HPDE6-E6E7 (cell line): ENCODE data around the gene PKD1L1.
"Not testable (repeated sequence)": the region's sequence is repeated elsewhere in the genome, so short reads cannot be mapped to it uniquely, and the experiment has no call there.

Source experiments
- DNase-seq: peaks from one replicate; pipeline ENCODE4 v3.0.0; 2011; ENCODE audit warnings: missing footprints; ENCODE audit errors: extremely low spot score

The PKD1L1 gene, protein sequence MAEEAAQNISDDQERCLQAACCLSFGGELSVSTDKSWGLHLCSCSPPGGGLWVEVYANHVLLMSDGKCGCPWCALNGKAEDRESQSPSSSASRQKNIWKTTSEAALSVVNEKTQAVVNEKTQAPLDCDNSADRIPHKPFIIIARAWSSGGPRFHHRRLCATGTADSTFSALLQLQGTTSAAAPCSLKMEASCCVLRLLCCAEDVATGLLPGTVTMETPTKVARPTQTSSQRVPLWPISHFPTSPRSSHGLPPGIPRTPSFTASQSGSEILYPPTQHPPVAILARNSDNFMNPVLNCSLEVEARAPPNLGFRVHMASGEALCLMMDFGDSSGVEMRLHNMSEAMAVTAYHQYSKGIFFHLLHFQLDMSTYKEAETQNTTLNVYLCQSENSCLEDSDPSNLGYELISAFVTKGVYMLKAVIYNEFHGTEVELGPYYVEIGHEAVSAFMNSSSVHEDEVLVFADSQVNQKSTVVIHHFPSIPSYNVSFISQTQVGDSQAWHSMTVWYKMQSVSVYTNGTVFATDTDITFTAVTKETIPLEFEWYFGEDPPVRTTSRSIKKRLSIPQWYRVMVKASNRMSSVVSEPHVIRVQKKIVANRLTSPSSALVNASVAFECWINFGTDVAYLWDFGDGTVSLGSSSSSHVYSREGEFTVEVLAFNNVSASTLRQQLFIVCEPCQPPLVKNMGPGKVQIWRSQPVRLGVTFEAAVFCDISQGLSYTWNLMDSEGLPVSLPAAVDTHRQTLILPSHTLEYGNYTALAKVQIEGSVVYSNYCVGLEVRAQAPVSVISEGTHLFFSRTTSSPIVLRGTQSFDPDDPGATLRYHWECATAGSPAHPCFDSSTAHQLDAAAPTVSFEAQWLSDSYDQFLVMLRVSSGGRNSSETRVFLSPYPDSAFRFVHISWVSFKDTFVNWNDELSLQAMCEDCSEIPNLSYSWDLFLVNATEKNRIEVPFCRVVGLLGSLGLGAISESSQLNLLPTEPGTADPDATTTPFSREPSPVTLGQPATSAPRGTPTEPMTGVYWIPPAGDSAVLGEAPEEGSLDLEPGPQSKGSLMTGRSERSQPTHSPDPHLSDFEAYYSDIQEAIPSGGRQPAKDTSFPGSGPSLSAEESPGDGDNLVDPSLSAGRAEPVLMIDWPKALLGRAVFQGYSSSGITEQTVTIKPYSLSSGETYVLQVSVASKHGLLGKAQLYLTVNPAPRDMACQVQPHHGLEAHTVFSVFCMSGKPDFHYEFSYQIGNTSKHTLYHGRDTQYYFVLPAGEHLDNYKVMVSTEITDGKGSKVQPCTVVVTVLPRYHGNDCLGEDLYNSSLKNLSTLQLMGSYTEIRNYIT (N-terminal part only)

DNA sequence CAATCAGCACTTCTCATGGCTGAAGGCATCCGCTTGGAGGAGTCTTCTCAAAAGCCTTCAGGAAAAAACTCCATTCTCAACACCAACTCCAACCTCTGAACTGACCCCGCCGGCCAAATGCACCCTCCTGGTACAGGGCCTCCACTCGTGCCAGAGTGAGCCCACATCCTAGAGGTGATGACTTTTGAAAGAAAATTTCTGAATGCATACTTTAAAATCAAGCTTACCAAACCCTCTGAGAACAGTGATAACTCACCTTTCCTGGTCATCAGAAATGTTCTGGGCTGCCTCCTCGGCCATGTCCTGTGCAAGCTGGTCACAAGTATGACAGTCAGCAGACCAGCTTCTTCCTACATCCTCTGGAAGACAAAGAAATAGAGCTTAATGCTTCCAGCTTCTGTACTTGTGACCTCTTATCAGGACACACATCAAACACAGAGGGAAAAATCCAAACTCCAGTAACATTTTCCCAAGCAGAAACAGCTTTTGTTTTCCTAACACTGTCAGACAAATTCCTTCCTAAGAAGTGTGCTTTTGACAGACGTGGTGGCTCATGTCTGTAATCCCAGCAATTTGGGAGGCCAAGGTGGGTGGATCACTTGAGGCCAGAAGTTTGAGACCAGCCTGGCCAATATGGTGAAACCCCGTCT is at the start of gene PKD1L1:
Gene PKD1L1 (minus strand): TSS at position 326 of the 650 bp plus-strand sequence. CDS start 26 bp downstream, at position 300.
- no peak for DNase-seq

DNA sequence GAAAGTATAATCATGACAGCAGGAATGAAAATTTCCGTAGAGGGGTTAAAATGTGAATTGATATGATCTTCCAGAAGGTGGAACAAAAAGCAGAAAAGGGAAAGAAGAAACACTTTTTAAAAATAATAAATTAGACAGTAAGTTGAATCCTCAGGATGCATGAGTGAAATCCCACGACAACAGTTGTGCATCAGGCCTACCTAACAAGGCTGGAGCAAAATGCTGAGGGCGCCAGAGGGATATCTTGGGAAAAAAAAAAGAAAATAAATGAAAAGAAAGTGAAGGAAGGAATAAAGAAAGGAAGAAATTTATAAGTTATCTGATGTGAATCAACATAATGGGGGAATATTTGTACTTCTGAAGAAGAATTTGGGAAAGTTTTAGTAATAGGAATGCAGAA is 44.2 kb upstream of the PKD1L1 start:
- no peak for DNase-seq

DNA sequence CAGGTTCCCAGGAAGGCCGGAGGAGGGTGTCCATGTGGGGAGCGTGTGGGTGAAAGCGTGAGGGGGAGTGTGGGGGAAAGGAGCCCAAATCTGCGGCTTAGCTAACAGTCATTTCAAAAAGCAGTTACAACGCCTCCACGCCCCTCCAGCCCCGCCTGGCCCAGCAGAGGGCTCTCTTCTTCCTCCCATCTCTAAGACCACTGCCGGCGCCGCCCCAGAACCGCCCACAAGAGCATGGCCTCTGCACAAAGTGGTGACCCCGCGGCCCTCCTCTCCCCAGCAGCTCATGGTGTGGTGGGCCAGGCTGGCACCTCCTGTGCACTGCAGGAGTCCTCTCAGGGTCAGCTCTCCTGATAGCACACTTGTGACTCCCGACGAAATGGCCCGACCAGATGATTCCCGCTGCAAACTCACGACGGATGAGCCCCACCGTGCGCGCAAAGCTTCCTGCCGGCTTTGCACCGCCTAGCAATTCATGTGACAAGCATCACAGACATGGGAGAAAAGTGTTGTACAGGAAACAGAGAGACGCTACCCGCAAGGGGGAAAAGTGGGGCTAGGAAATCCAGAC is 43.6 kb upstream of the PKD1L1 start:
- DNase-seq, result peak; percentile 73

DNA sequence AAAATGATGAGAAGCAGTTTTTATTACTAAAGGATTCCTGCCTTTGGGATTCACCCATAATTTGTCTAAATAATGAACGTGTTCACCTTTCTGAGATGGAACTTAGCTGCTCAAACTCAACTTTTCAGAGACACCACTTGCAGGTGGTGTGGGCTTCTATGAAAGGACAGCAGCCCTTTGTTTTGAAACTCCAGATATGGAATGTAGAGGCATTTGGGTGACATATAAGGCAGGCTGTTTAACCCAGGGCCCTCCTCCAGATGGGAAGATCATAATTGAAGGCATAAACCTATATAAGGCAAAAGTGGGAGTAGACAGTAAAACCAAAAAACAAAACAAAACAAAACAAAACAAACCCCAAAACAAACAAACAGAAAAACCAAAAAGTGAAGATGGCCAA is 43.0 kb upstream of the PKD1L1 start:
- DNase-seq, result no peak

DNA sequence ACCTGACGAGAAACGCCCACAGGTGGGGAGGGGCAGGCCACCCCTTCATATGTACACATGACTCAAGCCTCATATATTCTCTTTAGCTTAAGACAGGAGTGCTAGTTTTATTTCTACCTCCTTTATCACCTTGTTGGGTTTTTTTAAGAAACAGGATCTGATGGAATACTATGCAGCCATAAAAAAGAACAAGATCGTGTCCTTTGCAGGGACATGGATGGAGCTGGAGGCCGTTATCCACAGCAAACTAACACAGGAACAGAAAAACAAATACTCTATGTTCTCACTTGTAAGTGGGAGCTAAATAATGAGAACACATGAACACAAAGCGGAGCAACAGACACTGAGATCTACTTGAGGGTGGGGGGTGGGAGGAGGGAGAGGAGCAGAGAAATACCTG is 42.3 kb upstream of the PKD1L1 start:
- no peak for DNase-seq

DNA sequence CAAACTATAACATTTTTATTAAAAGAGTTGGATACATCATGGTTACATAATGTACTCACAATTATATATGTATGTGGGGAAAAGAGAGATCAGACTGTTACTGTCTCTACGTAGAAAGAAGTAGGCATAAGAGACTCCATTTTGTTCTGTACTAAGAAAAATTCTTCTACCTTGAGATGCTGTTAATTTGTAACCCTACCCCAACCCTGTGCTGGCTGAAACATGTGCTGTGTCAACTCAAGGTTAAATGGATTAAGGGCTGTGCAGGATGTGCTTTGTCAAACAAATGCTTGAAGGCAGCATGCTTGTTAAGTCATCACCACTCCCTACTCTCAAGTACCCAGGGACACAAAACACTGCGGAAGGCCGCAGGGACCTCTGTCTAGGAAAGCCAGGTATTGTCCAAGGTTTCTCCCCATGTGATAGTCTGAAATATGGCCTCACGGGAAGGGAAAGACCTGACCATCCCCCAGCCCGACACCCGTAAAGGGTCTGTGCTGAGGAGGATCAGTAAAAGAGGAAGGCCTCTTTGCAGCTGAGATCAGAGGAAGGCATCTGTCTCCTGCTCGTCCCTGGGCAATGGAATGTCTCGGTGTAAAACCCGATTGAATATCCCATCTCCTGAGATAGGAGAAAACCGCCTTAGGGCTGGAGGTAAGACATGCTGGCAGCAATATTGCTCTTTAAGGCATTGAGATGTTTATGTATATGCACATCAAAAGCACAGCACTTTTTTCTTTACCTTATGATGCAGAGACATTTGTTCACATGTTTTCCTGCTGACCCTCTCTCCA is 41.5 kb upstream of the PKD1L1 start:
- DNase-seq, result not testable (repeated sequence)

DNA sequence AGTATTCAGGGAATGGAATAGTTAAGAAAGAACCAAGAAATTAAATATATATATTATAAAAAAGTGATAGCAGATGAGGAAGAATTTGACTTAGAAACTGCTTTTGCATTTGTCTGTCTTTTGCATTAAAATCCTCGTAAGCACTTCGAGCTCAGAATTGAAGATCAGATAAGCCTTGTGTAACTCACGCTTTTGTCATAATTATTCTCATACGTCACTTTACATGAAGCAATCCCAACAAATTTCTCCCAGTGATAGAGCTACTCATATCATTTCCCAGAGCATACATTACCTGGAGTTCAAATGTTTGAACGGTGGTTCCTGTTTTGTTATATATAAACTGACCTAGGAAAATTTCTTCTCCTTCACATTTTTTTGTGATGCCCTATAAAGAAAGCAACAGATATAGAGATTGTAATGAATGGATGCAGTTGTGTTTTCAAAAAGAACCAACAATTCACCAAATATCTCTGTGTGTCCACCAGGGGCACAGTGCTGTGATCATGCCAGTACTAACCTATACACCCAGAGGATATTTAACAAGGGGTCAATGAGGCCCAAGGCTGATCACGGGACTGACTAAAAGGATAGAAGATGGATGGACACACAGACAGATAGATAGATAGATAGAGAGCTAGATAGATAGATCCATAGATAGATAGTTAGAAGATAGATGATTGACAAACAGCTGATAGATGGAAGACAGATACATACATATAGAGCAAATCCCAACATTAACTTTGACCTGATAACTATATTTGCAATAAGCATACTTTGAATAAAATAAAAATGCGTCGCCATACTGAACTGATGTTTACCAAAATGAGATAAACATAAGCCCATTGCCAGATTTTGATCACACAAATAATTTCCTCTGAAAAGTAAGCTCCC is 40.5 kb upstream of the PKD1L1 start:
- DNase-seq, result no peak

DNA sequence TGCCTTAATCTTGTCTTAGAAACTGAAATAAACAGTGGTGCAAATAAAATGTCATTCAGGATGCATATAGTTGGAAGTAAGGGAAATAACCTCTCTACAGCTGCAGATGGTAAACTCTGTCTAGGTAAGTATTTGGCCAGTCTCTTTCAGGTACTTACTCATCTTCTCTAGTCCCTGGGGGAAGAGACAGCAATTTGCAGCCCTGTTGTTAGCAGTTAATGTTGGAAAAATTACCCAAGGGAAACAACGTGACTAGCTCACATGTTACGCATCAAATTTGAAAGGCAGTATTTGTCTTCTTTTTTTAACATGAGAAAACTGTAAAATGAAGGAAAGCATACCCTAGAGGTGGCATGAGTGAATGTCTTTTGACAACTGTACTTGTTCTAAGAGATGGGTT is 34.3 kb upstream of the PKD1L1 start:
- DNase-seq, result no peak

DNA sequence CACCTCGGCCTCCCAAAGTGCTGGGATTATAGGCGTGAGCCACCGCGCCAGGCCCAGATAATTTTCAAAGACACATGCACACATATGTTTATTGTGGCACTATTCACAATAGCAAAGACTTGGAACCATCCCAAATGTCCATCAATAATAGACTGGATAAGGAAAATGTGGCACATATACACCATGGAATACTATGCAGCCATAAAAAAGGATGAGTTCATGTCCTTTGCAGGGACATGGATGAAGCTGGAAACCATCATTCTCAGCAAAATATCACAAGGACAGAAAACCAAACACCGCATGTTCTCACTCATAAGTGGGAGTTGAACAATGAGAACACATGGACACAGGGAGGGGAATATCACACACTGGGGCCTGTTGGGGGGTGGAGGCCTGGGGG is 32.4 kb upstream of the PKD1L1 start:
- not testable (repeated sequence) for DNase-seq

DNA sequence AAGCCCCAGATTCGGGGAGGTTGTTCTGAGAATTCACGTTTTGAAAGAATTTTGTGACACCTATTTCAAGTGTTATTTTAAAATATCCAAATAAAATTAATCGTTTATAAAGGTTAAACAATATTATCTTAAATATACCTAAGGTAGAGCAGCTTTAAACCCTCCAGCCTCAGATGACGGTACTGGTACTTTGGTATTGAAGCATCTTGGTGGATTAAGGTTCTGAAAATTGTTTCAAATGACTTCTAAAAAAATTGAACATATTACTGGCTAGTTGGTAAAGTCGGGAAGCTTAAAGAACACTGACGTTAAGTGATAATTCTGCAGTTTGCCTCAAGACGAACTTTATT is 31.5 kb upstream of the PKD1L1 start:
- no peak for DNase-seq

DNA sequence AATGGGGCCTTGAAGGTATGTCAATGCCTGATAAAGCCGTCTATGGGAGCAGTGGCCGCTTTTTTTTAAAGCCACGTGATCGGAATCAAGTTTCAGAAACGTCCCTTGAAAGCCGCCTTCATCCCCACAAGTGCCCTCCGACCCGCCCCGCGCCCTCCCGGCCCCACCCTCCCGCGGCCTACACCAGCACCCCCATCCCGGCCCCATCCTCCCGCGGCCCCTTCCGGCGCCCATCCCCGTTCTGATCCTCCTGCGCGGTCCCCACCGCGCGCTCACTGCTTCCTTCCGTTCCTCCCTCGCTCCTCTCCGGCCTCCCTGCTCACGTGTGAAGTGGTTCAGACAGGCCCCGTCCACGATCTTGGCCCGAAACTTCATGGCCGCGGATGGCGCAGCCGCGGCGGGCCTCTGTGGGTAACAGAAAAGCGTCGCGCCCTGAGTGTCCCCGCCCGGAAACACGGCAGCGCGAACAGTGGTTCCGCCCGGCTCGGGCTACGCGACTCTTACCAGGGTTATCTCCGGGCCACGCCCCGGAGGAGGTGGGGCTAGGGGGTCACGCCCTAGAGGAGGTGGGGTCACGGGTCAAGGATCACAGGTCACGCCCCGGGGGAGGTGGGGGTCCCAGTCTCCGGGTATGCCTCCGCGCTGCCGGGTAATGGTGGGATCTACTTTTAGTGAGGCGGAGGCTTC is 31.0 kb upstream of the PKD1L1 start, which contains the start of gene HUS1:
Gene HUS1 (minus strand): TSS at position 471 of the 687 bp plus-strand sequence. CDS start 96 bp downstream, at position 375.
- peak; percentile 79 for DNase-seq

DNA sequence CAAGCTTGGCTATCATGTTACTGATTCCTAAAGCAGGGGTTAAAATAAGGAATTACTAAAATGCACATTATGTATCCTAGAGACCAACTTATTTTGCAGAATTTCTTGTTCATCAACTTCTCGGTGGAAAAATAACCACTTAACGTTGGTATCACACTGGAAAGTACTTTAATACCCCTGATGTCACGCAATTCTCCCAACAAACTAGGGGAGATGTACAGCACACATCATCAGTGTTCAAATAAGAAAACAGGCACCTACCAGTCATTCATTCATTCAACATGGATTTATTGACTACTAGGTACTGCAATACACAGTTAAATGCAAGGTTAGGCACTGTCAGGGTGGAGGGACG is 30.5 kb upstream of the PKD1L1 start:
- DNase-seq, result no peak

DNA sequence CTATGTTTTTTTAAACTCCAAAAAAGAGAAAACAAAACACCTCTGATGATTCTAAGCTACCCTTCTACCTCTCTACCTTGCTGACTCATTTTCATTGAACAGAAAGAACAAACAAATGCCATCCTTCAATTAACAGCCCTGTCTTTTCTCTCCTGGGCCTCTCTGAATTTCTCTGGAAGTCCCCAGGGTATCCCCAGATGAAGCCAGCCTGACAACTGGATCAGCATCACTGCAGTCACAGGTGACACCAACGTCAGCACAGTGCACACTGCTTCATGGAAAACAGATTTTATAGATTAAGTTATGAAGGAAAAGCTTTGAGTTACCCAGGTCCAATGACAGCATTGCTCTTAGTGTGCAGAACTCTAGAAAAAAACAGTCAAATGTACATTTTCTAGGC is 25.5 kb upstream of the PKD1L1 start:
- no peak for DNase-seq

DNA sequence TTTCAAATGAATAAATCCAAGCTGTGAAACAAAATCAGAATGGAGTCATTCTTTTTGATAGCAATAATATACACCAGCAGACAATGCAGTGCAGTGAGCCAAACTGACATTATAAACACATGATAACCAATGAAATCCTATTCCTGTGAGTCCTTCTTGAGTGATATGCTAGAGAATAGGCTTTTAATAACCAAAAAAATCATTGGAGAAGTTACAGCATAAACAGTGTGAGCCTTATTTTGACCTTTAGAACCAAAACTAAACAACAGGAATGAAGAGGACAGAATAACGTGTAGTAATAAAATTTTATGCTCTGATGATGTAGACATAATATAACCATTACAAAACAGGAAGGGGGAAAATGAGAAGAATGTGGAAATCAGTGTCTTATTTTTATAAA is 22.5 kb upstream of the PKD1L1 start:
- no peak for DNase-seq

DNA sequence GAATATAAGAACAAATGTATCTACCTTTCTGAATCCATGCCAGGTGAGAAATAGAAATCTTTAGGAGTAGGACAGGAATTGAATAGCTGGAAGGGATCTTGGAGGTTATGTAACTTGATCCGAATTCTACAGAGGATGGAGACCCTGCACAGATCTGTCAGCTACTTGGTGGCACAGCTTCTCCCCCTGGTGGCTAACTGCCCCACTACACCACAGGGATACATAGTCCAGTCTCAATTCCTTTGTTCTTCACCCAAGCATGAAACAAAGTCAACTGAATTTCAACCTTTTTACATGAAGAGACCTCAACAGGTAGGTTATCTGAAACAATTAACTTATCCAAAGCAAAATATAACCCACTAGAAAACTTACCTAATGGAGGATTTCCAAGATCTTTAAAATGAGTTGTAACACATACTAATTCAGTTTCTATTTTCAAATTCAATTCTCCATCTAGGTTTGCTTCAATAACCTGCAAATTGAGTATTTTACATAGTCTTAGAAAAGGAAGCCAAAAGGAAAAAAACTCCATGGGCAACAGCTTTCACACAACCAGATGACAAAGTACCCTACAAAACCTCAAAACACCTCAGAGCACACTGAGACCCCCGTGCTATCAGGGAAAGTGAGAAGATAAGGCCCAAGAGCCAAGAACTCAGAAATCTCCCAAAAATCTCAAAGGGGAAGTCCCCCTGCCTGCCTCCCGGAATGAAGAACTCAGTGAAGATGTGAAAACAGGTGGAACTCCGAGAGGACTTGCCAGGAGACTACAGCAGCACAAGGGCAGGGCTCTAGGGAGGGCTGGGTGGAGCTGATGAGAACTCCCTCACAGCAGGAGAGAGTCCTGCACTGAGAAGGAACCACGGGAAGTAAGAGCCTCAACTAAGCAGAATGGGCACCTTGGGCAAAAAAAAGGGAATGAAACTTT is 20.8 kb upstream of the PKD1L1 start:
- DNase-seq, result peak; percentile 49

DNA sequence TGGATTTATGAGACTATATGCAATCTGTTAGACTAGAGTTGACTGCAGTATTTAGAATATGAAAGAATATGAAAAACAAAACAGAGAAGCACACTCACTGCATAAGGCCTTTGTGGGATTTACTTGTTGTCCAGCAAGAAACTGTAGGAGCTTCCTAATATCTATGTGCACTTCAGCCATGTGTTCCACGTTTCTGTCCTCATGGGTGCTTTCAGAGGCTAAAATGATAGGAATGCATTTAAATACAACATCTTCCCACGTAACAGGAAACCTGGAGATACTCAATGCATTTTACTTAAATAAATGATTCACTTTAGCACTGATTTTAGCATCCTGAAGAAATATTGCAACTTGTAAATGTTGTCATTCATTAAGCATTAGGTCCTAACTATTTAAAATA is 19.4 kb upstream of the PKD1L1 start:
- no peak for DNase-seq

DNA sequence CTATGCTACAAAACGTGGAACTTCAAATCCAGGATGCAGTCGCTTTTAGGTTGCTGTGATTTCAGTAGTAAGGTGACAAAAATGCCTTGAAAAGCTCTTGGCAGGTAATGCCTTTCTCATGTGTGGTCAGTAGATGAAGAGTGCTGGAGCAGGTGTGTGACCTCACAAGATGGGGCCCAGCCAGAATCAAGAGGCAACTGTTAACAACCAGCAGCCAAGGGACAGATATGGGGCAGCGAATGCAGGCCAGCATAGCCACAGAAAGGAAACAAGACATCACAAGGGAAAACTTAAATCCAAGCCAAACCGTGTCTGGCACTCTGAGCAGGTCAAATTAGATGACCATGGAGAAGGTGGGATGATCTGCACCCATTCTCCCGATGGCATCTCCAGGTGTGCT is 18.9 kb upstream of the PKD1L1 start:
- DNase-seq, result no peak

DNA sequence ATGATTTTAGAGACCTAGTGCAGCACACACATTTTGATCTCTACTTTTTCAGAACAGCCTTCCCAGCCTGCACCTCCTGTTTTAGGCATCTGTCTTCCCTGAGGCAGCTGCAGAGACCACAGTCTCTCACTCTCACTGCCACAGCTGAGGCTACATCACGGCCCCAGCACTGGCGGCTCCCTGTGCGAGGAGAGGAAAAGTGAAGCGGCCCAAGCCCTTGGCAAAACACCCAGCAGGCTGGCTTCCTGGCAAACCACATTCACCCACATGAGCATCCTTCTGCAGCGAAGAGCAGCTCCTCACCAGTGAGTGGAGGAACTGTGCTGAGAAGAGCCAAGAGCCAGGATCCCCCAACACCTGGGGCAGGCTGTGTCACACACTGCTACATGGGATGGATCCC is 17.2 kb upstream of the PKD1L1 start:
- no peak for DNase-seq
